Right renal cortex interstitium (tissue), 3 donors: Measurements from ENCODE around the gene DUSP7. TPM values are rescaled to one million over a fixed set of nuclear protein-coding genes. Genes with fewer than 3 reads are reported as not detected.

ENCODE experiments used
- DNase-seq, 3 donors: peaks; one replicate each; pipeline ENCODE4 v3.0.0-alpha.2; 2013; ENCODE audit warnings: low read depth in 3 of 3, low spot score in 2 of 3
- polyA plus RNA-seq, 3 donors: library from polyadenylated mRNA; unstranded; fragments of 120-200 nt; gene quantifications; one replicate each; pipeline ENCODE4 v1.2.1, GENCODE V29; 2013; ENCODE audit not compliant: insufficient read length in 3 of 3

DUSP7 gene
- polyA plus RNA-seq, 3 donors: 15.2 to 18.1 (median 15.7) TPM

GRCh38 chr3:52086976-52087663 is 30.7 kb upstream of the DUSP7 start:
- no peak for DNase-seq

- no peak for DNase-seq
Measured at GRCh38 chr3:52086461-52086860, 30.1 kb upstream of the DUSP7 start.

GRCh38 chr3:52085681-52086282 is 29.4 kb upstream of the DUSP7 start:
- DNase-seq: no peak

- no peak for DNase-seq
Measured at GRCh38 chr3:52084954-52085680, 28.7 kb upstream of the DUSP7 start.

GRCh38 chr3:52084216-52084945 is 28.0 kb upstream of the DUSP7 start:
- DNase-seq: no peak

- DNase-seq: no peak
Measured at GRCh38 chr3:52083556-52084087, 27.3 kb upstream of the DUSP7 start.

- no peak for DNase-seq
Measured at GRCh38 chr3:52082951-52083350, 26.6 kb upstream of the DUSP7 start.

GRCh38 chr3:52080830-52081719 is 24.7 kb upstream of the DUSP7 start:
- no peak for DNase-seq

GRCh38 chr3:52079958-52080357 is 23.6 kb upstream of the DUSP7 start:
- DNase-seq: no peak

GRCh38 chr3:52078781-52079560 is 22.6 kb upstream of the DUSP7 start:
- no peak for DNase-seq

GRCh38 chr3:52077925-52078324 is 21.6 kb upstream of the DUSP7 start:
- no peak for DNase-seq

GRCh38 chr3:52076896-52077780 is 20.8 kb upstream of the DUSP7 start:
- DNase-seq: no peak

GRCh38 chr3:52073490-52073889 is 17.1 kb upstream of the DUSP7 start:
- DNase-seq: no peak

- DNase-seq: no peak
Measured at GRCh38 chr3:52072471-52072870, 16.1 kb upstream of the DUSP7 start.

GRCh38 chr3:52072020-52072419 is 15.6 kb upstream of the DUSP7 start:
- DNase-seq: no peak

GRCh38 chr3:52070724-52071621 is 14.6 kb upstream of the DUSP7 start:
- DNase-seq: no peak

GRCh38 chr3:52069855-52070254 is 13.5 kb upstream of the DUSP7 start:
- no peak for DNase-seq
